HG02884 (cell line): Measurements from ENCODE around the gene PPP1R9A.

Experiments used
- ATAC-seq: cut with Tn5 transposase; IDR thresholded peaks from one replicate; pipeline ENCODE4 v1.9.1; 2021; ENCODE audit warnings: mild to moderate bottlenecking, moderate library complexity; ENCODE audit not compliant: unreplicated experiment

PPP1R9A gene

GRCh38 chr7:94908323-94909178 is 1.2 kb downstream of the PPP1R9A start:
- ATAC-seq, result no peak

GRCh38 chr7:94909179-94909466 is 1.7 kb downstream of the PPP1R9A start:
- ATAC-seq, result no peak

- no peak for ATAC-seq
These were observed 4.7 kb downstream of the PPP1R9A start for GRCh38 chr7:94912085-94912484.

- ATAC-seq, result no peak
These were observed 6.0 kb downstream of the PPP1R9A start for GRCh38 chr7:94913391-94913790.

GRCh38 chr7:94921911-94922310 is 14.5 kb downstream of the PPP1R9A start:
- ATAC-seq, result no peak

- ATAC-seq, result no peak
These were observed 15.1 kb downstream of the PPP1R9A start for GRCh38 chr7:94922457-94922856.

GRCh38 chr7:94923412-94923811 is 16.0 kb downstream of the PPP1R9A start:
- no peak for ATAC-seq

- ATAC-seq, result no peak
These were observed 20.8 kb downstream of the PPP1R9A start for GRCh38 chr7:94928168-94928707.

- ATAC-seq, result no peak
These were observed 26.0 kb downstream of the PPP1R9A start for GRCh38 chr7:94933256-94933990.

- ATAC-seq, result no peak
These were observed 32.0 kb downstream of the PPP1R9A start for GRCh38 chr7:94939395-94939794.

- ATAC-seq, result no peak
These were observed 32.8 kb downstream of the PPP1R9A start for GRCh38 chr7:94940241-94940640.

- ATAC-seq, result no peak
These were observed 34.6 kb downstream of the PPP1R9A start for GRCh38 chr7:94941844-94942632.

GRCh38 chr7:94943134-94943533 is 35.7 kb downstream of the PPP1R9A start:
- no peak for ATAC-seq

- ATAC-seq, result no peak
These were observed 42.1 kb downstream of the PPP1R9A start for GRCh38 chr7:94949532-94949931.

- ATAC-seq, result no peak
These were observed 48.4 kb downstream of the PPP1R9A start for GRCh38 chr7:94955807-94956206.

- ATAC-seq, result no peak
These were observed 49.7 kb downstream of the PPP1R9A start for GRCh38 chr7:94957061-94957460.

- ATAC-seq, result no peak
These were observed 55.3 kb downstream of the PPP1R9A start for GRCh38 chr7:94962661-94963060.

GRCh38 chr7:94969434-94970084 is 62.2 kb downstream of the PPP1R9A start:
- no peak for ATAC-seq

- no peak for ATAC-seq
These were observed 62.7 kb downstream of the PPP1R9A start for GRCh38 chr7:94970085-94970576.

- ATAC-seq, result no peak
These were observed 63.9 kb downstream of the PPP1R9A start for GRCh38 chr7:94971051-94971867.
